Retinal pigment epithelial cell (primary cell): ENCODE measurements around the gene RILP.

Experiments
- DNase-seq: peaks from one replicate; pipeline ENCODE4 v3.0.0-alpha.2; 2010; ENCODE audit warnings: low read depth
- H3K4me3 ChIP-seq: 2 replicates; pipeline ENCODE4 v1.5.1; 2011; ENCODE audit warnings: mild to moderate bottlenecking, low read length, control low read depth, moderate library complexity
- CTCF ChIP-seq: conservative IDR thresholded peaks from 2 replicates; pipeline ENCODE4 v1.5.1; 2011; ENCODE audit warnings: low read depth, low read length, control low read depth, inconsistent platforms

Gene RILP

GRCh38 chr17:1605681-1606351, 43.9 kb downstream of the RILP start:
- DNase-seq, result no peak
- H3K4me3 ChIP-seq, result no peak overlapping the region
- no peak for TF ChIP-seq CTCF

DNA sequence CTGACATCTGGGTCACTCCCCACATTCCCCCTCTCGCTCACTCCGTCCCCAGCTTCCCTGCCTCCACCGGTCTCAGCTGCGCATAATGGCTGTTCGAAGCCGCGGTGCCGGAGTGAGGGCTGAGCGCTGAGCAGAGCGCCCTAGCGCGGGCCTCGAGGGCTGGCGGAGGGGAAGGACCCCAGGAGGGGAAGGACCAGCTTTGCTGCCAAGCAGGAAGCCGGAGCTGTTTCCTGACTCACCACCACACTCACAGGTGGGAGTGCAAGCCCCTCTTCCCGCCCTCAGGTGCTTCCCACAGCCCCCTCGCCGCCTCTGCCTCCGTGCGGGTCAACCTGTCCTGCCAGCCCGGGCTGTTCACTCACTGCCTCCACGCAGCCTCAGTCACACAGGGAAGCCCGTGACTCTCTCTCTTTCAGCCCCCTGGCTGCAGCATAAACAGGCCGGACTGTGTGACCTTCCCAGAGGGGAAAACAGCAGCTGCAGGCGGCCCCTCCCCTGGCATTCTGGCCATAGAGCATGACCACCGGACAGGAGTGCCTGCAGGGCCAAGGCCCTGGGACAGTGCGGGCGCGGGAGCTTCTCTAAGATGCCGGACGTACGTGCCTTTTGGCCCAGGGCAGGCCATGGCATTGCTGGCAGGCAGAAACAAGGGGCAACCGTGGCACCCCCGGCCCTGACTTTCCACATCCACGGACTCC, 44.7 kb downstream of the RILP start:
- H3K4me3 ChIP-seq, result no peak overlapping the region
- DNase-seq, result no peak
- TF ChIP-seq CTCF, result no peak

GRCh38 chr17:1601571-1601970, 48.1 kb downstream of the RILP start:
- no peak overlapping the region for H3K4me3 ChIP-seq
- DNase-seq, result no peak
- TF ChIP-seq CTCF, result no peak

DNA sequence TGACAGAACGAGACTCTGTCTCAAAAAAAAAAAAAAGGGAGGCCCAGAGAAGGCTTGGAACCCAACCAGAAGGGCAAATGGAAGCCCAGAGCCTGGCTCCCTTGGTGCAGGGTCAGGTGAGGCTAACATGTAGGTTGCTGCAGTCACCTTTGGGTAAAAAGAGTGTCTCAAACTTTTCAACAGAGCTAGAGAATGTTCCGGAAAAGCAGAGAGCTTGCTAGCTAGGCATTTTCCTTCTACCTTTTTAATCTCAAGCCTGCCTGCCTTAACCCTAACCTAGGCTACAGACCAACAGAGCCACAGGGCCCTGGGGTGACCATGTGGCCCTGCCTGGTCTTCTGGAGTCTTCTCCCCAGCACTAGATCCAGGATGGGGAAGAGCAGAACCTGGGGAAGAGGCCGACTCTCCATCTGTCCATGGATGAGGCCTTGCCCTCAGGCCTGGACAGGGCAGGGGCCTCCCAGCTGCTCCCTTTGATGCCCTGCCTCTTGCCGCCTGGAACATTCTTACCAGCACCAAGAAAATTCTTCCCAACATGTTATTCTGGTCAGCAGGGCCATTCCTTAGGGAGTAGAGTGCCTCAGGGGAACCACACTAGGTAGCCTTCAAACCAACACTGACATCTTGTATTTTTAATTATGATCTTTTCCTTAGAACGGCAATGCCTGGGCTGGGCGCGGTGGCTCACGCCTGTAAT, 51.1 kb downstream of the RILP start:
- no peak for TF ChIP-seq CTCF
- DNase-seq, result no peak
- no peak overlapping the region for H3K4me3 ChIP-seq

- H3K4me3 ChIP-seq, result no peak overlapping the region
- TF ChIP-seq CTCF, result no peak
- no peak for DNase-seq
Observed at GRCh38 chr17:1597861-1598342, 51.8 kb downstream of the RILP start.
